K562 (cell line): ENCODE measurements around the gene SPINT1. TPM values are rescaled to one million over a fixed set of nuclear protein-coding genes. Genes with fewer than 3 reads are reported as not detected.

ENCODE experiments used
- ATAC-seq: fragments of 200-7000 bp; cut with Tn5 transposase; 3 replicates; pipeline ENCODE4 v1.9.1; 2020; ENCODE audit warnings: moderate library complexity
- BruUV-seq: library from RNA; stranded (reverse); fragments of 400-500 nt; replicated peaks from 2 replicates; lab custom pipeline; 2021; lab: Mats Ljungman, UMichigan
- CTCF ChIA-PET: fragments of 300-600 bp; formaldehyde crosslinking; extraction: SDS; loops from one replicate; lab custom pipeline; 2021; ENCODE audit warnings: low intra/inter-chr PET ratio; lab: Yijun Ruan, JAX
- POLR2A ChIA-PET: fragments of 300-600, 350-650 bp; sonication (Branson Sonifier 250); formaldehyde crosslinking; extraction: SDS; loops from one replicate; lab custom pipeline; 2021; ENCODE audit warnings: antibody characterized with exemption, inconsistent platforms; lab: Yijun Ruan, JAX
- DNase-seq, 4 experiments: peaks; one replicate each; pipeline versions ENCODE4 v3.0.0 to v3.0.0-alpha.2; 2011 to 2018; ENCODE audit warnings: low spot score in 3 of 4, mixed read lengths in 3 of 4; ENCODE audit errors: extremely low read depth in 1 of 4
- FAIRE-seq: peaks from 2 replicates; lab custom pipeline; 2011; peaks lifted over from hg19 to GRCh38; lab: Jason Lieb, UNC
- H2AFZ ChIP-seq: 2 replicates; pipeline ENCODE4 v1.6.0; 2011; ENCODE audit warnings: low read depth, low read length, control low read depth, inconsistent platforms
- H3K27ac ChIP-seq: fragments of 200-600 bp; 3 replicates; pipeline ENCODE4 v1.8.0; 2011; ENCODE audit warnings: low read depth, mild to moderate bottlenecking, control low read depth, inconsistent platforms, low read length, moderate library complexity, mixed read lengths; ENCODE audit errors: extremely low read depth
- H3K27me3 ChIP-seq, 2 experiments: fragments of 300-600 bp in 1 of 2; 2 replicates in 1 of 2; 3 replicates in 1 of 2; pipeline versions ENCODE4 v1.6.0 to v1.8.0; 2011; ENCODE audit warnings: inconsistent platforms in 2 of 2, low read length in 2 of 2, mild to moderate bottlenecking in 1 of 2, mixed read lengths in 1 of 2, moderate library complexity in 1 of 2; ENCODE audit not compliant: control insufficient read depth in 2 of 2, insufficient read depth in 2 of 2
- H3K36me3 ChIP-seq: fragments of 300-600 bp; 3 replicates; pipeline ENCODE4 v1.8.0; 2011; ENCODE audit warnings: mild to moderate bottlenecking, low read length, inconsistent platforms; ENCODE audit not compliant: control insufficient read depth, insufficient read depth
- H3K4me1 ChIP-seq, 2 experiments: fragments of 200-600 bp in 1 of 2; replicated peaks in 1 of 2; 2 replicates in 1 of 2; 3 replicates in 1 of 2; pipeline versions ENCODE4 v1.5.1 to v1.8.0; 2011; ENCODE audit warnings: inconsistent platforms in 2 of 2, low read length in 2 of 2, mild to moderate bottlenecking in 1 of 2, mixed read lengths in 1 of 2, moderate library complexity in 1 of 2; ENCODE audit not compliant: control insufficient read depth in 2 of 2, insufficient read depth in 2 of 2
- H3K4me2 ChIP-seq: 2 replicates; pipeline ENCODE4 v1.6.1; 2011; ENCODE audit warnings: low read length, control low read depth, inconsistent platforms, mixed read lengths; ENCODE audit not compliant: insufficient read depth
- H3K4me3 ChIP-seq: fragments of 200-600 bp; sonication (generic), shearing (Covaris generic); 2 replicates; pipeline ENCODE4 v1.5.1; 2016; ENCODE audit warnings: control low read depth, inconsistent platforms
- H3K79me2 ChIP-seq: fragments of 200-600 bp; 3 replicates; pipeline ENCODE4 v1.8.0; 2011; ENCODE audit warnings: low read length, inconsistent platforms; ENCODE audit not compliant: control insufficient read depth, insufficient read depth
- H3K9ac ChIP-seq, 2 experiments: 2 replicates each; pipeline versions ENCODE4 v1.6.0 to v1.6.1; 2011; ENCODE audit warnings: low read depth in 2 of 2, low read length in 2 of 2, control low read depth in 1 of 2, inconsistent platforms in 1 of 2, mild to moderate bottlenecking in 1 of 2, mixed read lengths in 1 of 2; ENCODE audit not compliant: insufficient read depth in 1 of 2
- H3K9me1 ChIP-seq: one replicate; pipeline ENCODE4 v1.6.0; 2011; ENCODE audit warnings: inconsistent platforms, mild to moderate bottlenecking, low read length, moderate library complexity; ENCODE audit not compliant: control insufficient read depth, insufficient read depth
- H3K9me3 ChIP-seq: replicated peaks from 2 replicates; pipeline ENCODE4 v1.5.1; 2011; ENCODE audit warnings: low read depth, low read length, inconsistent platforms; ENCODE audit not compliant: control insufficient read depth, insufficient read depth
- H4K20me1 ChIP-seq: replicated peaks from 2 replicates; pipeline ENCODE4 v1.6.1; 2011; ENCODE audit warnings: low read length, inconsistent platforms, mixed read lengths; ENCODE audit not compliant: control insufficient read depth, insufficient read depth
- ATF3 ChIP-seq, 2 experiments: fragments of 450-650 bp in 1 of 2; sonication (generic) in 1 of 2; formaldehyde crosslinking in 1 of 2; IDR thresholded peaks in 1 of 2; conservative IDR thresholded peaks in 1 of 2; 2 replicates each; pipeline versions ENCODE4 v1.6.1 to v1.8.1; 2016 to 2023; ENCODE audit warnings: mild to moderate bottlenecking in 2 of 2, moderate library complexity in 2 of 2, inconsistent platforms in 1 of 2, missing genetic modification reagents in 1 of 2
- CAMTA2 ChIP-seq: fragments of 250-450 bp; sonication (Bioruptor Pico); conservative IDR thresholded peaks from 2 replicates; pipeline ENCODE4 v1.5.1; 2022
- CTBP1 ChIP-seq: fragments of 450-650 bp; IDR thresholded peaks from 2 replicates; pipeline ENCODE4 v1.6.1; 2016; ENCODE audit warnings: borderline replicate concordance
- EP400 ChIP-seq: fragments of 450-650 bp; IDR thresholded peaks from 2 replicates; pipeline ENCODE4 v1.6.1; 2017; ENCODE audit warnings: antibody characterized with exemption, mild to moderate bottlenecking, moderate library complexity
- FOSL1 ChIP-seq: fragments of 200-800 bp; sonication (Bioruptor generic); conservative IDR thresholded peaks from 2 replicates; pipeline ENCODE4 v1.6.1; 2016; ENCODE audit warnings: missing genetic modification characterization, missing compliant biosample characterization
- FOXK2 ChIP-seq, 2 experiments: fragments of 450-650 bp; IDR thresholded peaks in 1 of 2; conservative IDR thresholded peaks in 1 of 2; 2 replicates each; pipeline ENCODE4 v1.6.1; 2016; ENCODE audit warnings: low read depth in 2 of 2, mild to moderate bottlenecking in 1 of 2
- JUND ChIP-seq, 2 experiments: IDR thresholded peaks; 2 replicates in 1 of 2; 3 replicates in 1 of 2; pipeline ENCODE4 v1.6.1; 2011; ENCODE audit warnings: borderline replicate concordance in 2 of 2, low read depth in 2 of 2, low read length in 2 of 2, improper control_type of control experiment in 1 of 2, missing biosample characterization in 1 of 2, missing genetic modification characterization in 1 of 2, missing genetic modification reagents in 1 of 2
- NRF1 ChIP-seq, 2 experiments: fragments of 450-650 bp; IDR thresholded peaks in 1 of 2; conservative IDR thresholded peaks in 1 of 2; 2 replicates each; pipeline ENCODE4 v1.6.1; 2014; ENCODE audit warnings: mild to moderate bottlenecking in 2 of 2
- SPI1 ChIP-seq: IDR thresholded peaks from 2 replicates; pipeline ENCODE4 v1.6.1; 2011; ENCODE audit warnings: low read depth, low read length, control low read depth, borderline replicate concordance
- TBP ChIP-seq: optimal IDR thresholded peaks from 2 replicates; pipeline ENCODE3; 2011; ENCODE audit warnings: low read depth, low read length, improper control_type of control experiment
- THRB ChIP-seq: fragments of 450-650 bp; formaldehyde crosslinking; conservative IDR thresholded peaks from 2 replicates; pipeline ENCODE4 v1.4.0; 2022; ENCODE audit warnings: mild to moderate bottlenecking, missing genetic modification characterization
- WGBS: fragments of 100-300 bp; shearing (Covaris generic); methylation state at CpG from one replicate; pipeline ENCODE4 v1.1.6; 2016; ENCODE audit warnings: low coverage, mixed read lengths; ENCODE audit not compliant: insufficient coverage; ENCODE audit errors: missing lambda C conversion rate; 5-methylcytosine and 5-hydroxymethylcytosine counted together
- in situ Hi-C: fragments of 300-500 bp; cut with MboI; formaldehyde crosslinking; loops from 4 replicates; pipeline ENCODE4 v1.15.0; 2018; ENCODE audit warnings: inconsistent platforms, mixed read lengths
- intact Hi-C: fragments of 100-400 bp; cut with micrococcal nuclease; formaldehyde crosslinking; loops from 2 replicates; pipeline ENCODE4 v1.14.2; 2022
- polyA plus RNA-seq, 8 experiments: library from polyadenylated mRNA; depleted of rRNA in 4 of 8; stranded (reverse) in 5 of 8; unstranded in 3 of 8; fragments of >200 nt; fragmentation: Nextera tagmentation in 2 of 8; fragmentation: Illumina TruSeq in 1 of 8; extraction: Ambion mirVana in 2 of 8; extraction: Trizol in 1 of 8; gene quantifications; 2 replicates each; pipeline versions ENCODE4 v1.2.1 to v1.2.3, GENCODE V29; 2011 to 2014; ENCODE audit warnings: inconsistent platforms in 1 of 8, missing spikeins in 1 of 8
- total RNA-seq, 7 experiments: library from RNA; depleted of rRNA in 6 of 7; stranded (reverse); fragments of >200 nt in 6 of 7; fragmentation: Illumina TruSeq in 2 of 7; extraction: Trizol in 2 of 7; gene quantifications; 2 replicates each; pipeline versions ENCODE4 v1.2.1 to v1.2.3, GENCODE V29; 2011 to 2021; ENCODE audit warnings: low replicate concordance in 1 of 7

SPINT1 gene
- total and polyA plus RNA-seq, 9 of the 15 experiments (the other 6 are each of a cell fraction or from before 2014, with no cell fraction given) = 0.78 to 4.5 (median 1.5) TPM

- Histone ChIP-seq H3K79me2 (no peaks in the 10 kb centered on the region), H3K4me1 (peaks cover 29 to 41% of the 10 kb centered on the region in 2 experiments), H4K20me1 (no peaks in the 10 kb centered on the region), H3K9me3 (no peaks in the 10 kb centered on the region), H3K4me2 (no peak overlapping the region), H3K9me1 (no peaks in the 10 kb centered on the region), H2AFZ (no peak overlapping the region), H3K27ac (no peak overlapping the region), H3K36me3 (no peaks in the 10 kb centered on the region), H3K4me3 (no peak overlapping the region), H3K9ac (no peak overlapping the region), H3K27me3 (no peaks in the 10 kb centered on the region)
- ATAC-seq = no peak
- FAIRE-seq = no peak
- in situ Hi-C loops = no loop called here
- POLR2A ChIA-PET = interaction anchor here (0.7 kb wide), 2 partner anchors 39 to 58 kb away, joined by 3 read pairs; no protein-coding TSS in a partner anchor
- DNase-seq = no peak
- TF ChIP-seq TBP (no peak), CAMTA2 (CRISPR knock-in tag) (no peak)
- no TSS peak for BruUV-seq
- WGBS = 94% methylated on average over 7 of the region's 12 CpGs
- intact Hi-C loops = no loop called here
- CTCF ChIA-PET = no interaction called here
These were observed 1.2 kb downstream of the SPINT1 start for GRCh38 chr15:40845036-40845435.

GRCh38 chr15:40845511-40846284, 1.9 kb downstream of the SPINT1 start:
- in situ Hi-C loops = no loop called here
- WGBS = 60% methylated on average over 8 of the region's 8 CpGs
- Histone ChIP-seq H4K20me1 (no peaks in the 10 kb centered on the region), H3K9ac (no peak overlapping the region; a peak in 1 of 4 replicates), H3K9me1 (no peaks in the 10 kb centered on the region), H3K4me1 (peaks cover 29 to 41% of the 10 kb centered on the region in 2 experiments), H3K9me3 (no peaks in the 10 kb centered on the region), H3K36me3 (no peaks in the 10 kb centered on the region), H3K79me2 (no peaks in the 10 kb centered on the region), H3K27me3 (no peaks in the 10 kb centered on the region), H3K4me2 (no peak overlapping the region; the same call in 1 of the 2 replicates), H3K4me3 (no peak overlapping the region), H2AFZ (no peak overlapping the region), H3K27ac (no peak overlapping the region)
- intact Hi-C loops = no loop called here
- BruUV-seq = no TSS peak
- ATAC-seq = no peak
- ChIA-PET CTCF (interaction anchor here (0.8 kb wide), 1 partner anchor 355 kb away, joined by 3 read pairs; no protein-coding TSS in a partner anchor), POLR2A (no interaction called here)
- no peak for FAIRE-seq
- peak in 2 of 4 experiments; percentile 19 to 37 for DNase-seq
- peak; percentile 33; the same call in 1 of the 2 replicates for TF ChIP-seq CTBP1
- peak; percentile 76 to 79 for TF ChIP-seq NRF1 (conservative IDR thresholded peaks at IDR 0.05 in 1 of 2, IDR thresholded peaks at IDR 0.05 in 1 of 2)
- peak; percentile 60 for TF ChIP-seq JUND (IDR thresholded peaks at IDR 0.05; ENCODE audit: borderline replicate concordance, low read depth, low read length)
- TF ChIP-seq JUND (tag; IDR thresholded peaks at IDR 0.05; ENCODE audit: borderline replicate concordance, low read depth, low read length) = peak; percentile 50; the same call in 1 of the 3 replicates
- TF ChIP-seq SPI1 = peak; percentile 14; the same call in 1 of the 2 replicates
- no peak for TF ChIP-seq THRB (CRISPR knock-in tag)
- TF ChIP-seq FOSL1 (tag) = peak; percentile 31; the same call in 1 of the 2 replicates
- peak; percentile 45; the same call in 1 of the 2 replicates for TF ChIP-seq ATF3 (IDR thresholded peaks at IDR 0.05)
- TF ChIP-seq ATF3 (CRISPR knock-in tag; conservative IDR thresholded peaks at IDR 0.05) = no peak
- TF ChIP-seq EP400 = no peak
- TF ChIP-seq FOXK2 (conservative IDR thresholded peaks at IDR 0.05 in 1 of 2, IDR thresholded peaks at IDR 0.05 in 1 of 2; ENCODE audit: low read depth in 2 of 2) = peak; percentile 72 to 80; a peak in 3 of 4 replicates
